ENCODE results near the gene BOD1L1. TPM values are rescaled to one million over a fixed set of nuclear protein-coding genes. Genes with fewer than 3 reads are reported as not detected.

Gene BOD1L1
- total and polyA plus RNA-seq, 8 donors, result 6.5 to 18.4 (median 10.7) TPM

GRCh38 chr4:13665701-13666660, 38.5 kb upstream of the BOD1L1 start:
- no peak for FAIRE-seq
- no peak for ATAC-seq
- Histone ChIP-seq H3K27me3 (no peaks in the 10 kb centered on the region), H3K36me3 (no peaks in the 10 kb centered on the region), H3K9me3 (no peaks in the 10 kb centered on the region), H3K4me1 (no peaks in the 10 kb centered on the region), H3K4me3 (no peak overlapping the region), H3K27ac (no peak overlapping the region)
- intact Hi-C loops (cut with DNase I), result no loop called here
- WGBS, 2 donors, result 59 to 65% methylated on average over 5 of the region's 5 CpGs
- no peak for TF ChIP-seq CTCF (IDR thresholded peaks at IDR 0.05)
- no peak for DNase-seq

GRCh38 chr4:13659341-13660070, 32.0 kb upstream of the BOD1L1 start:
- peaks cover 0 to 2% (median 0%) of the 10 kb centered on the region in 3 donors for H3K4me1 ChIP-seq
- H3K4me3 ChIP-seq, result no peak overlapping the region
- no peak overlapping the region for H3K27ac ChIP-seq
- H3K27me3 ChIP-seq, result no peaks in the 10 kb centered on the region
- H3K9me3 ChIP-seq, result no peaks in the 10 kb centered on the region
- intact Hi-C loops (cut with DNase I), result no loop called here
- 68 to 83% methylated on average over 6 of the region's 6 CpGs for WGBS, 2 donors
- no peak for DNase-seq
- no peak for FAIRE-seq
- TF ChIP-seq CTCF (IDR thresholded peaks at IDR 0.05), result no peak
- peak in 1 of 4 donors; percentile 5 for ATAC-seq
- no peaks in the 10 kb centered on the region for H3K36me3 ChIP-seq

GRCh38 chr4:13656569-13657405, 29.3 kb upstream of the BOD1L1 start:
- peaks cover 0 to 5% (median 0%) of the 10 kb centered on the region in 3 donors for H3K4me1 ChIP-seq
- peak overlapping the region in 1 of 4 donors; percentile 23 for H3K4me3 ChIP-seq
- WGBS, 2 donors, result 8 to 13% methylated on average over 13 of the region's 13 CpGs
- ATAC-seq (peak; percentile 36 to 73 (median 56)), FAIRE-seq (no peak), DNase-seq (peak in 5 of 6 donors; percentile 13 to 70 (median 49))
- H3K27me3 ChIP-seq, result no peaks in the 10 kb centered on the region
- no peaks in the 10 kb centered on the region for H3K36me3 ChIP-seq
- peak; percentile 58 to 73 (median 64) for TF ChIP-seq CTCF (IDR thresholded peaks at IDR 0.05)
- H3K9me3 ChIP-seq, result no peaks in the 10 kb centered on the region
- intact Hi-C loops (cut with DNase I), result no loop called here
- H3K27ac ChIP-seq, result no peak overlapping the region

GRCh38 chr4:13654162-13654797, 26.8 kb upstream of the BOD1L1 start:
- Histone ChIP-seq H3K27ac (no peak overlapping the region), H3K4me3 (peak overlapping the region; percentile 18 to 58 (median 43)), H3K9me3 (no peaks in the 10 kb centered on the region), H3K4me1 (peaks cover 0 to 5% (median 0%) of the 10 kb centered on the region in 3 donors), H3K27me3 (no peaks in the 10 kb centered on the region), H3K36me3 (no peaks in the 10 kb centered on the region)
- peak; percentile 41 to 76 (median 72) for TF ChIP-seq CTCF (IDR thresholded peaks at IDR 0.05)
- DNase-seq (peak; percentile 60 to 92 (median 79)), FAIRE-seq (no peak), ATAC-seq (peak; percentile 94 to 98 (median 98))
- WGBS, 2 donors, result 1% methylated on average over 31 of the region's 31 CpGs
- intact Hi-C loops (cut with DNase I), result no loop called here

All from pancreas (tissue), 10 donors.